Stimulated activated CD4-positive, alpha-beta T cell treated with anti-CD3 and anti-CD28 coated beads, TNF-alpha, amount 100 ng/mL, for 48 hours (primary cell): ENCODE measurements around the gene GOLGA2.
A peak's percentile ranks its signal among the peaks of the same experiment; 100 is the strongest.

ENCODE experiments used
- DNase-seq, 3 donors: peaks; one replicate each; pipeline ENCODE4 v3.0.0-alpha.2; 2020; ENCODE audit warnings: low read depth in 3 of 3

GOLGA2 gene

GRCh38 chr9:128257907-128258306 lies 17.9 kb downstream of the GOLGA2 start:
- DNase-seq = no peak

DNA sequence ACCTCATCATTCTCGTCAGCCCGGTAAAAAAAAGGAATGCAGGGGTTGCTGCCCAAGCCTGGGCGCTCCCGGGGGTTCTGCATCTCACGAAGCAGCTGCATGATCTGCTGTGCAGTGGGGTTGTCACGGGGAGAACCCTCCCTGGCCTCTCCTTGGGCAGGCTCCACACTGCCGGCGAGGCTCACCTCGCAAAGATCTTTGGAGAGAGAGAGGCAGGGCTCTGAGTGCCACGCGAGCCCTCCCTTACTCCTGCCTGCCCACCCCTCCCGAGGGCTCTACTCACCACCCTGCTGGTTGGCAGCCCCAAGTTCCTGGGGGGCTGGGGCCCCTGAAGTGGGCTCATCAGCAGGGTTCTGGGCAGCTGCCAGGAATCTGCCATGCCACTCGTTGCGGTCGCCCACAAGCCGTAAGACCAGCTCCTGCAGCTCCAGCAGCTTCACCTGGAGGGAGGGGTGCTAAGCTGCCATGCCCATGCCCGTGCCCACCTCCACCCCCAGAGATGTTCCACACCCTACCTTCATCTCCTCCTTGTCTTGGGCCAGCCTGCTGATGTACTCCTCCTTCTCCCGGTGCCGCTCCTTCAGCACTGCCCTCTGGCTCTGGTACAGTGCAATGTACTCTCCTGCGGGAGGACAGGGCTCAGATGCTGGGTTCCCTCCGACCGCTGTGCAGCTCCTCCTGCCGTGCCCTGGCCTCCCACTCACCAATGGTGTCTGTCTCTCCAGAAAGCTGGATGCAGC lies 18.6 kb downstream of the GOLGA2 start:
- DNase-seq = no peak

GRCh38 chr9:128254855-128255759 lies 20.7 kb downstream of the GOLGA2 start:
- peak; percentile 20 to 31 (median 29) for DNase-seq

DNA sequence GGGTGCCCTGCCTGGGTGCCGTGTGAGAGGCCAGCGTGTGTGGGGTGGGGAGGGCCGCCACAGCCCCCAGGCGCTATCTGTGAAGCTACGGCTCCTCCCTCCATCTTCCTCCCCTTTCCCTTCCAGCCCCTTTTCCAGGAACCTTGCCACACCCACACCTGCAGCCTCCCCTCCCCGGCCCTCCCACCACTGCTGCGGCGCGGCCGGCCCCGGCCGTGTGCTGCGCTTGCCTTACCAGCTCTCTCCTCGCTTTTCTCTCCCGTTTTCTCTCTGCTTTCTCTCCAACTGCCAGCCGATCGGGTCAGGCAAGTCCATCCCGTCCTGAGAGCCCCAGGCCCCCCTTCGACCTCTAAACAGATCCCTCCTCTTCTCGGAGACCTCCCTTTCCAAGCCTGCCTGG lies 21.4 kb downstream of the GOLGA2 start:
- no peak for DNase-seq

- DNase-seq = no peak
Measured at GRCh38 chr9:128253991-128254346, 21.8 kb downstream of the GOLGA2 start.

DNA sequence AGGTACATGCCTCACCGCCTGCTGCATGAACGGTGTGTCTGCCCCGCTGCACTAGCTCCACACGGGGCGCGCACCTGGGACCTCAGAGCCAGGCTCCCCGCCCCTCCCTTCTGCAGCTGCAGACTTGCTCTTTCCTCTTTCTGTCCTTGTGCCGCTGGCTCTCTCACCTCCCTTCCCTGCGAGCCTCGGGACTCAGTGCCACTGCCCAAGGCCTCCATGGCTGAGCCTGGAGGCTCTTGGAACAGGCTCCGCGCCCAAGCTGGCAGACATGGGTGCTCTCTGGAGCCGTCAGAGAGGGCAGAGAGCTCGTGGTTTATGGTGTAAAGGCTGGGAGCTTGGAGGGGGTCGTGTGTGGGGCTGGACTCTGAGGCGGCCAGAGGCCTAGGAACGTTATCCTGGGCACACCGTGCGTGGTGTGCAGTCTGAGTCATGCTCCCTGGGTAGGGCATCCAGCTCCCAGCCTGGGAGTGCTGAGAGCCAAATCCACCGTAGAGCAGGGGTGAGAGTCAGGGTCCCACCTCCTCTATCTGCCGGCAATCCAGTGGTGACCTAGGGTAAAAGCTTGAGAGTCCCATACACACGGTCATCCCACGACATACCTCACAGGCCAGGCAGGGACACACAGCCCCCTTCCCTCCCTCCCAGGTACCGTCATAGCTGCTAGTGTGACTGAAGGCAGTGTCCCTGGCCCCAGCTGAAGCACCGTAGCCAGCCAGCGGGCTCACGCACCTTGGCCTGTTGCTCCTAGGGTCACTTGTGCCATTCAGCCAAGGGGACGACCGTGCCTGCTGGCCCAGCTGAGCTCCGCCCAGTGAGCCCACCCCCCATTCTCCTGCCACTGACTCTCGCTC lies 22.4 kb downstream of the GOLGA2 start:
- no peak for DNase-seq

DNA sequence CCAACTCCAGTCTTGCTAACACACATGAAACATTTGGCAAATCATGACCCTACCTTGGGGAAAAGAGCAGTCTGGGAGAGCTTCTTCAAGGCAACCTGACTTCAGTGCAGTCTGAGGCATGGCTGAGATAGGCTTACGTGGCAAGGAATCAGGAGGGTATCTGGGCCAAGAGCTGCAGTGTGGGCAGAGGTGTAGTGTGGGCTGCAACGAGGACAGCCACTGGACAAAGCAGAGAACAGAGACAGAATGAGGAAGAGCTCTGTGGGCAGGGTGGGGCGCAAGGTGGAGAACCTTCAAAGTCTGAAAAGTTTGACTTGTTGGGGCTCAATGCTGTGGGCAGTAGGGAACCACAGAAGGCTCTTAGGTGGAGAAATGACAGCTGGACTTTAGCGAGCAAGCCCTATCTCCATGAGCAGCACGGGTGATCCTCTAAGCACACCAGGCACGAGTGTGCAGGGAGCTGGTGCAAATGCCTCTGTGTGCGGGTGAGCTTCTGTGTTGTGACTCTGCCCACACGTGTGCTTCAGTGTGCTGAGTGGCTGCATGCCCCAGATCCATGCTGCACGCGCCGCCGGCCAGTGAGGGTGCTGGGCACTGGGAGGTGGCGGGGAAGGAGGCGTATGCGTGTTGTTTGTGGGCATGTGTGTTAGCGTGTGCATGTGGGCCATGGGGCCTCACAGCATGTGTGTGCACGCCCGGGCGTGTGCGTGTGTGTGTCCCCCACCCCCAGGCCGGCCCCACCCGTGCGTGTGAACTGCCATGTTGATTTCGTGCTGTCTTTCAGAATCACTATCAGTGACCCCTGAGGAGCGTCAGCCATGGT lies 23.3 kb downstream of the GOLGA2 start:
- DNase-seq = no peak

- no peak for DNase-seq
Measured at GRCh38 chr9:128251732-128252100, 24.1 kb downstream of the GOLGA2 start.

GRCh38 chr9:128250839-128251731 lies 24.7 kb downstream of the GOLGA2 start:
- DNase-seq = no peak

GRCh38 chr9:128249908-128250838 lies 25.6 kb downstream of the GOLGA2 start:
- DNase-seq = peak; percentile 97 to 98 (median 98)

DNA sequence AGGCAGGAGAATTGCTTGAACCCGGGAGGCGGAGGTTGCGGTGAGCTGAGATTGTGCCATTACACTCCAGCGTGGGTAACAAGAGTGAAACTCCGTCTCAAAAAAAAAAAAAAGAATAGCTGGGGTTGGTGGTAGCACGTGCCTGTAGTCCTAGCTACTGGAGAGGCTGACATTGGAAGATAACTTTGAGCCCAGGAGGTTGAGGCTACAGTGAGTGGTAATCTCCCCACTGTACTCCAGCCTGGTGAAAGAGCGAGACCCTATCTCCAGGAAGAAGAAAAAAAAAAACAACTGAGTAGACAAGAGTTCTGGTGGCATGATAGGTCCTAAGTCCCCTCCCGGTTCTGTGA lies 26.3 kb downstream of the GOLGA2 start:
- no peak for DNase-seq

- DNase-seq = no peak
Measured at GRCh38 chr9:128247226-128247803, 28.5 kb downstream of the GOLGA2 start.

- no peak for DNase-seq
Measured at GRCh38 chr9:128246471-128246870, 29.3 kb downstream of the GOLGA2 start.

DNA sequence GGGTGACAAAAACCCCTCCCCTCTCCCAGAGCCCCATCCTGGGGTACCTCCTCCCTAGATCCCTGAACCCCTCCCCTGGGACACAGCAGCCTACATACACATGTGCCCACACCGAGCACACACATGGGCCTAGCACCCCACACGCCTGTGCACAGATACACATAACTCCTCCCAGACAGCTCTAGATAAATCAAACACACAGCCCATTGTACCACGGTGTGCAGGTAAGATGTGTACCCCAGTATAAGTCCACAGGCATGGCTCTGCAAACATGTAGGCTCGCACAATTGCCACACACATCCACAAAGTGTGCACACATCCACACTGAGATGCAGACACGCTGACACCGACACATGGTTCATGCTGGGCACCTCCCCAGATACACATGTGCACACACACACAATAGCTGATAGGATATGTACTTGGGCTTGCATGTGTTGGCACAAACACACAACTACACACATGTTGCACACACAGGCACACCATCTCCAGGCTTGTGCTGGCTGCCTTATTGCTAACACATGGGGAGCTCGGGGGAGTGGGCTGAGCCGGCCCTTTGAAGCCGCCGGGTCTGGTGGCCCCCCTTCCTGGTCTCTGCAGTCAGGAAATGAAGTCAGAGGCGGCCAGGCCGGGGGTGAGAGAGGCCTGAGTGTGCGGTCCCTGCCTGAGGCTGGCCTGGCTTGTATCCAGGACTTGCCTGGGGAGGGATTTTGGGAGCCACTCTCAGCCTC lies 30.2 kb downstream of the GOLGA2 start:
- DNase-seq = no peak

GRCh38 chr9:128244837-128245231 lies 31.0 kb downstream of the GOLGA2 start:
- DNase-seq = no peak

- no peak for DNase-seq
Measured at GRCh38 chr9:128244091-128244836, 31.5 kb downstream of the GOLGA2 start.

- DNase-seq = no peak
Measured at GRCh38 chr9:128243215-128244018, 32.4 kb downstream of the GOLGA2 start.
